ENCODE results near the gene PLSCR5.

- TF ChIP-seq CTCF (IDR thresholded peaks at IDR 0.05) = no peak
- no peak for TF ChIP-seq POLR2A (IDR thresholded peaks at IDR 0.05)
Measured at GRCh38 chr3:146554151-146554760, 50.9 kb downstream of the PLSCR5 start.

Data from tibial nerve (tissue), 3 donors.